NCI-H1930 (cell line): ENCODE results near the gene CREG2.

ENCODE experiments used
- DNase-seq, 2 experiments: peaks; one replicate each; lab custom pipeline; 2025; lab: John Stamatoyannopoulos, UW

CREG2 gene

GRCh38 chr2:101307503-101307902 is 79.8 kb downstream of the CREG2 start:
- DNase-seq, result no peak

GRCh38 chr2:101306410-101306809 is 80.9 kb downstream of the CREG2 start:
- no peak for DNase-seq

GRCh38 chr2:101305492-101306078 is 81.7 kb downstream of the CREG2 start:
- DNase-seq, result no peak

GRCh38 chr2:101305035-101305434 is 82.3 kb downstream of the CREG2 start:
- no peak for DNase-seq

GRCh38 chr2:101303688-101304087 is 83.6 kb downstream of the CREG2 start:
- DNase-seq, result no peak

- no peak for DNase-seq
Observed at GRCh38 chr2:101302016-101302415, 85.3 kb downstream of the CREG2 start.

- no peak for DNase-seq
Observed at GRCh38 chr2:101300836-101301235, 86.5 kb downstream of the CREG2 start.

GRCh38 chr2:101300164-101300563 is 87.1 kb downstream of the CREG2 start:
- DNase-seq, result no peak

GRCh38 chr2:101299604-101300003 is 87.7 kb downstream of the CREG2 start:
- DNase-seq, result no peak

- no peak for DNase-seq
Observed at GRCh38 chr2:101297383-101297782, 89.9 kb downstream of the CREG2 start.

GRCh38 chr2:101296371-101296770 is 90.9 kb downstream of the CREG2 start:
- DNase-seq, result no peak

GRCh38 chr2:101295895-101296294 is 91.4 kb downstream of the CREG2 start:
- no peak for DNase-seq
